HepG2 (cell line): Measurements from ENCODE around the gene TMEM132D.

Source experiments
- ATF6 ChIP-seq: sonication (generic); formaldehyde crosslinking; conservative IDR thresholded peaks from 2 replicates; pipeline ENCODE4 v1.4.0; 2020; ENCODE audit warnings: missing genetic modification reagents
- DR1 ChIP-seq: sonication (generic); formaldehyde crosslinking; IDR thresholded peaks from 2 replicates; pipeline ENCODE4 v1.8.0; 2021; ENCODE audit warnings: mild to moderate bottlenecking, missing genetic modification reagents, inconsistent platforms
- EP300 ChIP-seq, 3 experiments: sonication (generic) in 1 of 3; formaldehyde crosslinking in 1 of 3; IDR thresholded peaks; 2 replicates each; pipeline versions ENCODE4 v1.5.1 to v1.6.1; 2011 to 2020; ENCODE audit warnings: low read depth in 2 of 3, low read length in 2 of 3, borderline replicate concordance in 1 of 3, improper control_type of control experiment in 1 of 3, mild to moderate bottlenecking in 1 of 3, missing genetic modification reagents in 1 of 3, moderate library complexity in 1 of 3
- RBM39 ChIP-seq: fragments of 200-400 bp; formaldehyde crosslinking; IDR thresholded peaks from one replicate; pipeline ENCODE4 v1.6.1; 2018; ENCODE audit warnings: antibody characterized with exemption, mild to moderate bottlenecking, low read depth, low read length; ENCODE audit not compliant: poor library complexity, severe bottlenecking
- SRF ChIP-seq: IDR thresholded peaks from 2 replicates; pipeline ENCODE4 v1.6.1; 2011; ENCODE audit warnings: mild to moderate bottlenecking, low read depth, low read length, moderate library complexity
- TF ChIP-seq, protein P1 (sequence below): sonication (generic); formaldehyde crosslinking; IDR thresholded peaks from 2 replicates; pipeline ENCODE4 v1.5.0; 2020; ENCODE audit warnings: mild to moderate bottlenecking, missing genetic modification reagents, moderate library complexity

DNA sequence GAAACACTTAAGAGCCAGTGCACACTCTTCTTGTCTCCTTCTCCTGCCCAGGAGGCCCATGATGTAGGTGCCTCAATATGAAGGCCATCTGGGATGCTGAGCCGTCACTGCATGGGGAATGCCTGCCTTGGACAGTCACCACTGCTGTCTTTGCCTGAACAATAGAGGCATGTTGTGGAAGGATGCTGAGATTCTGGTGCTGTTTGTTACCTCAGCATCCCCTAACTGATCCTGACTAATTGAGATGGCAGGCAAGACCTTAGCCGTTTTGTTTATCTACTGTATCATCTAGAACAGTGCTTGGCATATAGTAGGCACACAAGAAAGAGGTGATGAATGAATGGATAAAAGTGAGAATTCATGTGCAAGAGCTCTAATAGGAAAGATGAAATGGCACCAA is 797.1 kb downstream of the TMEM132D start:
- TF ChIP-seq EP300 (IDR thresholded peaks at IDR 0.05; ENCODE audit: low read depth in 2 of 2, low read length in 2 of 2) (no peak), EP300 (CRISPR knock-in tag; IDR thresholded peaks at IDR 0.05; ENCODE audit: borderline replicate concordance) (no peak), SRF (no peak), ATF6 (CRISPR knock-in tag) (no peak), RBM39 (no peak), DR1 (CRISPR knock-in tag) (no peak)
- TF ChIP-seq, protein P1, sequence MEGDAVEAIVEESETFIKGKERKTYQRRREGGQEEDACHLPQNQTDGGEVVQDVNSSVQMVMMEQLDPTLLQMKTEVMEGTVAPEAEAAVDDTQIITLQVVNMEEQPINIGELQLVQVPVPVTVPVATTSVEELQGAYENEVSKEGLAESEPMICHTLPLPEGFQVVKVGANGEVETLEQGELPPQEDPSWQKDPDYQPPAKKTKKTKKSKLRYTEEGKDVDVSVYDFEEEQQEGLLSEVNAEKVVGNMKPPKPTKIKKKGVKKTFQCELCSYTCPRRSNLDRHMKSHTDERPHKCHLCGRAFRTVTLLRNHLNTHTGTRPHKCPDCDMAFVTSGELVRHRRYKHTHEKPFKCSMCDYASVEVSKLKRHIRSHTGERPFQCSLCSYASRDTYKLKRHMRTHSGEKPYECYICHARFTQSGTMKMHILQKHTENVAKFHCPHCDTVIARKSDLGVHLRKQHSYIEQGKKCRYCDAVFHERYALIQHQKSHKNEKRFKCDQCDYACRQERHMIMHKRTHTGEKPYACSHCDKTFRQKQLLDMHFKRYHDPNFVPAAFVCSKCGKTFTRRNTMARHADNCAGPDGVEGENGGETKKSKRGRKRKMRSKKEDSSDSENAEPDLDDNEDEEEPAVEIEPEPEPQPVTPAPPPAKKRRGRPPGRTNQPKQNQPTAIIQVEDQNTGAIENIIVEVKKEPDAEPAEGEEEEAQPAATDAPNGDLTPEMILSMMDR (CRISPR knock-in tag), result no peak
